IPS-20b (cell line): ENCODE measurements around the gene TMIE.

Experiments
- H3K27ac ChIP-seq: one replicate; pipeline ENCODE4 v1.5.1; 2013; ENCODE audit warnings: low read length
- H3K27me3 ChIP-seq: 2 replicates; pipeline ENCODE4 v1.6.1; 2013; ENCODE audit warnings: mild to moderate bottlenecking, low read length, inconsistent platforms; ENCODE audit not compliant: insufficient read depth
- H3K36me3 ChIP-seq: 2 replicates; pipeline ENCODE4 v1.6.1; 2013; ENCODE audit warnings: low read depth, mild to moderate bottlenecking, inconsistent platforms, low read length, moderate library complexity; ENCODE audit not compliant: insufficient read depth
- H3K4me1 ChIP-seq: 2 replicates; pipeline ENCODE4 v1.6.1; 2013; ENCODE audit warnings: mild to moderate bottlenecking, control low read depth, inconsistent platforms, low read length, moderate library complexity; ENCODE audit not compliant: insufficient read depth
- H3K4me3 ChIP-seq: 2 replicates; pipeline ENCODE4 v1.5.1; 2013; ENCODE audit warnings: mild to moderate bottlenecking, low read length, inconsistent platforms
- H3K9ac ChIP-seq: 2 replicates; pipeline ENCODE4 v1.6.1; 2013; ENCODE audit warnings: low read depth, mild to moderate bottlenecking, inconsistent platforms, low read length, moderate library complexity
- H3K9me3 ChIP-seq: 2 replicates; pipeline ENCODE4 v1.6.1; 2013; ENCODE audit warnings: mild to moderate bottlenecking, low read depth, low read length, inconsistent platforms; ENCODE audit not compliant: insufficient read depth

TMIE gene

GRCh38 chr3:46713050-46713897, 12.1 kb downstream of the TMIE start:
- no peaks in the 10 kb centered on the region for H3K9me3 ChIP-seq
- no peak overlapping the region for H3K4me3 ChIP-seq
- H3K27ac ChIP-seq: no peak overlapping the region
- H3K4me1 ChIP-seq: no peaks in the 10 kb centered on the region
- no peak overlapping the region for H3K9ac ChIP-seq
- no peaks in the 10 kb centered on the region for H3K36me3 ChIP-seq
- no peaks in the 10 kb centered on the region for H3K27me3 ChIP-seq

- no peak overlapping the region for H3K9ac ChIP-seq
- H3K27me3 ChIP-seq: no peaks in the 10 kb centered on the region
- H3K27ac ChIP-seq: no peak overlapping the region
- H3K9me3 ChIP-seq: no peaks in the 10 kb centered on the region
- no peak overlapping the region for H3K4me3 ChIP-seq
- no peaks in the 10 kb centered on the region for H3K36me3 ChIP-seq
- no peaks in the 10 kb centered on the region for H3K4me1 ChIP-seq
These were observed 12.8 kb downstream of the TMIE start for GRCh38 chr3:46713898-46714552.

GRCh38 chr3:46714728-46715506, 13.7 kb downstream of the TMIE start:
- no peak overlapping the region for H3K27ac ChIP-seq
- H3K4me1 ChIP-seq: no peaks in the 10 kb centered on the region
- H3K27me3 ChIP-seq: no peaks in the 10 kb centered on the region
- no peak overlapping the region for H3K4me3 ChIP-seq
- H3K9ac ChIP-seq: no peak overlapping the region
- no peaks in the 10 kb centered on the region for H3K36me3 ChIP-seq
- H3K9me3 ChIP-seq: no peaks in the 10 kb centered on the region

DNA sequence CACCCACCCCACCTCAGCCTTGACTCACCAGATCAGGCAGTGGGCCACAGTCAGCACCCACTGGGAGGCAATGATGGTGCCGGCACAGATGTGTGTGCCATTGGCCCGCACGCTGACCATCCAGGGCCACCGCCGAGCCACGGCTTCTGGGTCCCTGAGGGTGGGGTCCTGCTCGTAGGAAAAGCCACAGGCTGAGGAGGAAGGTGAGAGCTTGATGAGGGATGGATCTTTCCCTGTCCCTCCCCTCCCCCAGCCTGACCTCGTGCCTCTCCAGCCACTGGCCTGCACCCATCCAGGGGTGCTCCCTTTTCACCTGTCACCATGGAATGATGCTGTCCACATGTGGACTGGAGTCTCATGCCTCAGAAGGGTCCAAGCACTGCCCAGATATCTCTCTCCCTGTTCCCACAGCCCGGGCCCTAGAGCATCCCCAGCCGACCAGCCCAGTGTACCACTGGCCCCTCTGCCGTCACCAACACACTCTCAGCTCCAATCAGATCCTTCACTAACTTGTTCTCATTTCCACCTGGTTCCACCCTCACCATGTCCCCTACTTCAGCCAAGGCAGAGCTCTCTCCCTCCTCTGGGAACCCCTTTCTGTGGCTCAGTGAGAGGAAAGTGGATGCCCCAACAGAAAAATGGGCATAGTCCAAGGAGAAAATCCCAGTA, 14.4 kb downstream of the TMIE start:
- Histone ChIP-seq H3K36me3 (no peaks in the 10 kb centered on the region), H3K4me3 (no peak overlapping the region), H3K9ac (no peak overlapping the region), H3K9me3 (no peaks in the 10 kb centered on the region), H3K27me3 (no peaks in the 10 kb centered on the region), H3K4me1 (no peaks in the 10 kb centered on the region), H3K27ac (no peak overlapping the region)

DNA sequence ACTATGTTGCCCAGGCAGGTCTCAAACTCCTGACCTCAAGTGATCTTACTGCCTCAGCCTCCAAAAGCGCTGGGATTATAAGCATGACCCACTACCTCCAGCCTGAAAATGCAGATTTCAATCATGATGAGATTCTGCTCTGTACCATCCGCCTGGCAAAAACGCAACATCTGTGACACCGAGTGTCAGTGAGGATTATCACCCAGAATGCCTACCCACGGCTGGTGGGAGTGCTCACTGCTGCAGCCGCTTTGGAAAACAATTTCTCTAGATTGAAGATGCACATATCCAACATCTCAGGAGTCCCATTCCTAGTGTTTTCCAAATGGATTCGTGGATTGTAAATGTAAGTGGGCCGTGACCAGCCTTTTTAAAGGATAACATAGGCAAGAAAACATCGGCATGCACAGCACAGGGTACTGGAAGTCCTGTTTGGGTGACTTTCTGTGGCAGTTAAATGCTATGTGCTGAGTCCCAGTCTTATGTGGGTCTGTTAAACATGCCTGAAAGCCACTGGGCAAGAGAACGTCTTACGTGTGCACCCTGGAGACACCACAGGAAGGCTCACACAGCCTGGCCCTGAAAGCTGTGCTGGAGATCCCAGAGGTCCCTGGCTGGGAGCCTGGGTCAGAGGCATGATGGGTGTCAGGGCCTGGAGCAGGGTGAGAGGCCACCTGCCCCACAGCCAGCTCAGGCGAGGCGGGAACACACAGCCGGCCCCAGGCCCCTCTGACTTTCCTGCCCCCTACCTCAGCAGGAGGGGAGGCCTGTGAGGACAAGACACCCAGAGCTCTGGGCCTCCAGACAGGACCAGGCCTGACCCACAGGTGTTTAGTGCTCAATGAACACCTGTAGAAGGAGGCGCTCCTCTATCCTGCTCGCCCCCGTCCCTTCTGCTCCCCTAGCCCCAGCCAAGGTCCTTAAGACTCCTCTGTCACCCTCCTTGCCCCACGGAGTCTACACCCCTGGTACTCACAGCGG, 15.6 kb downstream of the TMIE start:
- Histone ChIP-seq H3K9me3 (no peaks in the 10 kb centered on the region), H3K4me1 (no peaks in the 10 kb centered on the region), H3K4me3 (no peak overlapping the region), H3K27ac (no peak overlapping the region), H3K9ac (no peak overlapping the region), H3K36me3 (no peaks in the 10 kb centered on the region), H3K27me3 (no peaks in the 10 kb centered on the region)

DNA sequence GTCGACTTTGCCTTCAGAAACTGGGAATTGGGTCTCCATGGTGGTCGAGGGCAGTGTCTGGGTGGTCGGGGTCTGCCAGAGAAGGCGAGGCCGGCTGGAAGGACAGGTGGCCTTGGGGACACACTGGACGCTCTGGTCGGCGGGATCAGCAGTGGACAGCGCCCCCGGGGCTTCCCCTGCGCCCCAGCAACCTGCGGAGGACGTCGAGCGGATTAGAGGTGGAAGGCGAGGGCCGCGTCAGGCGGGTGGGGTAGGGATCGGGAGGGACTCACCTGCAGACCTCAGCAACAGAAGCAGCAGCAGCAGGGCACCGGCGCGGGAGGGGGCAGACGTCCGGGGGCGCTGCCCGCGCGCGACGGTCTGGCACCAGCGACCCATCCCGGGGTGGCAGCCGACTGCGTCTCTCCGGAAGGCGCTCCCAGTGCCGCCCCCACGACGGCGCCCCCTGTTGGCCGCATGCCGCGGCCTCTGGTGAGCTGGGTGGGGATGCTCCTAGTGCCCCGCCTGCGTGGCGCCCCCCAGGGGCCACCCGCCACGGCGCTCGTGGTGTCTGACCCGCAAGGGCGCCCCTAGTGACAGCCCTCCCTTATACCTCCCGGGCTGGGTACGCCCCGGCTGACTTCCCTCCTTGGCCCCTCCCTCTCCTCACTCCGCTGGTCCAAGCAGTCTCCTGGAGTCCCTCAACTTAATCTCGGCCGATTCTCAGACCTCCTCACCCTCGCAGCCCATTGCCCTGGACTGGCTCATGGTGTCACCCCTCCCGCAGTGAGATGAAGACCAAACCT, 16.4 kb downstream of the TMIE start, which contains the start of gene PRSS50:
TSS of gene PRSS50 (minus strand) at position 423 of the 785 bp plus-strand sequence. CDS start at position 378, 45 bp downstream.
- Histone ChIP-seq H3K27ac (no peak within 1 kb of the TSS), H3K9ac (no peak within 1 kb of the TSS), H3K4me3 (no peak within 1 kb of the TSS), H3K4me1 (no peaks in the 10 kb centered on the region), H3K27me3 (no peaks in the 10 kb centered on the region), H3K9me3 (no peaks in the 10 kb centered on the region), H3K36me3 (no peaks in the 10 kb centered on the region)

DNA sequence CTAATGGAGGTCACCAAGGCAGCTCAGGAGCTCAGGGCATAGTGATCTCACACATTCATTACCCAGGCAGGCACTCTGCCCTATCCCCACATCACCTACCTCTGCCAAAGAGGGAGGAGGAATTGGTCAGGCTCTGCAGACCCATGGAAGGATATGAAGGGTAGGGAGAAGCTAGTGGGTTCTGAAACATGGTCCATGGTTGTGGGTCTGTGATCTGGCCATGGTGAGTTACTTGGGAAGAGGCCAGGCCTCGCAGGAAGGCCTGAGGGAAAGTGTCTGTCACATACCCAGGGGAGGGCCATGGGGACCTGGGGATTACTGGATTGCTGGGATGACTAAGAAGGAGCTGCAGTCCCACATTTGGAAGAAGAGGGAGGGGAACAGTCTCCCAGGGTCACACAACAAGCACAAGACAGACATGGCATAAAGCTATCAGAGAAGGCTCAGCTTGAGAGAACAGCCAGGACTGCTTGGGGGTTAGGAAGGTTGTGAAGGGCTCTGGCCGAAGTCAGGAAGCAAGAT, 17.9 kb downstream of the TMIE start:
- Histone ChIP-seq H3K27me3 (no peaks in the 10 kb centered on the region), H3K4me3 (no peak overlapping the region)

GRCh38 chr3:46719735-46720271, 18.6 kb downstream of the TMIE start:
- no peaks in the 10 kb centered on the region for H3K27me3 ChIP-seq

More for the DNA sequence above, 17.9 kb downstream of the TMIE start:
- H3K27ac ChIP-seq: no peak overlapping the region
- no peaks in the 10 kb centered on the region for H3K36me3 ChIP-seq
- no peak overlapping the region for H3K9ac ChIP-seq
- no peaks in the 10 kb centered on the region for H3K9me3 ChIP-seq
- no peaks in the 10 kb centered on the region for H3K4me1 ChIP-seq

DNA sequence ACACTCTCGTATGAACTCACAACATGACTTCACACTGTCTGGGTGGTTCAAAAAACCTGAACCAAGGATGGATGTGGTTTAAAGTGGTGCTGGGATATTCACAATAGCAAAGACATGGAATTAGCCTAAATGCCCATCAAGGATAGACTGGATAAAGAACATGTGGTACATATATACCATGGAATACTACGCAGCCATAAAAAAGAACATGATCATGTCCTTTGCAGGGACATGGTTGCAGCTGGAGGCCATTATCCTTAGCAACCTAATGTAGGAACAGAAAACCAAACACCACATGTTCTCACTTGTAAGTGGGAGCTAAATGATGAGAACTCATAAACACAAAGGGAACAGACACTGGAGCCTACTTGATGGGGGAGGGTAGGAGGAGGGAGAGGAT, 19.8 kb downstream of the TMIE start:
- Histone ChIP-seq H3K4me3 (no peak overlapping the region), H3K9me3 (no peaks in the 10 kb centered on the region), H3K4me1 (peaks cover 4% of the 10 kb centered on the region), H3K27me3 (no peaks in the 10 kb centered on the region), H3K36me3 (no peaks in the 10 kb centered on the region), H3K27ac (no peak overlapping the region), H3K9ac (no peak overlapping the region)

More at GRCh38 chr3:46719735-46720271, 18.6 kb downstream of the TMIE start:
- Histone ChIP-seq H3K9ac (no peak overlapping the region), H3K4me3 (no peak overlapping the region), H3K4me1 (no peaks in the 10 kb centered on the region), H3K27ac (no peak overlapping the region), H3K9me3 (no peaks in the 10 kb centered on the region), H3K36me3 (no peaks in the 10 kb centered on the region)

- H3K36me3 ChIP-seq: no peaks in the 10 kb centered on the region
- H3K4me1 ChIP-seq: peaks cover 11% of the 10 kb centered on the region
- no peak overlapping the region for H3K27ac ChIP-seq
- no peaks in the 10 kb centered on the region for H3K27me3 ChIP-seq
- H3K9ac ChIP-seq: no peak overlapping the region
- no peak overlapping the region for H3K4me3 ChIP-seq
- H3K9me3 ChIP-seq: no peaks in the 10 kb centered on the region
These were observed 21.3 kb downstream of the TMIE start for GRCh38 chr3:46722443-46722842.
